Measurements from ENCODE around the gene PTEN.

The PTEN gene

DNA sequence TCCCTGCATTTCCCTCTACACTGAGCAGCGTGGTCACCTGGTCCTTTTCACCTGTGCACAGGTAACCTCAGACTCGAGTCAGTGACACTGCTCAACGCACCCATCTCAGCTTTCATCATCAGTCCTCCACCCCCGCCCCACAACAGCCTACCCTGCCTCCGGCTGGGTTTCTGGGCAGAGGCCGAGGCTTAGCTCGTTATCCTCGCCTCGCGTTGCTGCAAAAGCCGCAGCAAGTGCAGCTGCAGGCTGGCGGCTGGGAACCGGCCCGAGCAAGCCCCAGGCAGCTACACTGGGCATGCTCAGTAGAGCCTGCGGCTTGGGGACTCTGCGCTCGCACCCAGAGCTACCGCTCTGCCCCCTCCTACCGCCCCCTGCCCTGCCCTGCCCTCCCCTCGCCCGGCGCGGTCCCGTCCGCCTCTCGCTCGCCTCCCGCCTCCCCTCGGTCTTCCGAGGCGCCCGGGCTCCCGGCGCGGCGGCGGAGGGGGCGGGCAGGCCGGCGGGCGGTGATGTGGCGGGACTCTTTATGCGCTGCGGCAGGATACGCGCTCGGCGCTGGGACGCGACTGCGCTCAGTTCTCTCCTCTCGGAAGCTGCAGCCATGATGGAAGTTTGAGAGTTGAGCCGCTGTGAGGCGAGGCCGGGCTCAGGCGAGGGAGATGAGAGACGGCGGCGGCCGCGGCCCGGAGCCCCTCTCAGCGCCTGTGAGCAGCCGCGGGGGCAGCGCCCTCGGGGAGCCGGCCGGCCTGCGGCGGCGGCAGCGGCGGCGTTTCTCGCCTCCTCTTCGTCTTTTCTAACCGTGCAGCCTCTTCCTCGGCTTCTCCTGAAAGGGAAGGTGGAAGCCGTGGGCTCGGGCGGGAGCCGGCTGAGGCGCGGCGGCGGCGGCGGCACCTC lies at the start of gene PTEN, which contains the start of gene KLLN:
PTEN (plus strand) TSS at position 573 of the 891 bp plus-strand sequence. CDS start 845 bp downstream, outside the sequence.
KLLN (minus strand) TSS at position 481 of the 891 bp plus-strand sequence. CDS start 1,046 bp downstream, outside the sequence.
- TF ChIP-seq, protein P1, sequence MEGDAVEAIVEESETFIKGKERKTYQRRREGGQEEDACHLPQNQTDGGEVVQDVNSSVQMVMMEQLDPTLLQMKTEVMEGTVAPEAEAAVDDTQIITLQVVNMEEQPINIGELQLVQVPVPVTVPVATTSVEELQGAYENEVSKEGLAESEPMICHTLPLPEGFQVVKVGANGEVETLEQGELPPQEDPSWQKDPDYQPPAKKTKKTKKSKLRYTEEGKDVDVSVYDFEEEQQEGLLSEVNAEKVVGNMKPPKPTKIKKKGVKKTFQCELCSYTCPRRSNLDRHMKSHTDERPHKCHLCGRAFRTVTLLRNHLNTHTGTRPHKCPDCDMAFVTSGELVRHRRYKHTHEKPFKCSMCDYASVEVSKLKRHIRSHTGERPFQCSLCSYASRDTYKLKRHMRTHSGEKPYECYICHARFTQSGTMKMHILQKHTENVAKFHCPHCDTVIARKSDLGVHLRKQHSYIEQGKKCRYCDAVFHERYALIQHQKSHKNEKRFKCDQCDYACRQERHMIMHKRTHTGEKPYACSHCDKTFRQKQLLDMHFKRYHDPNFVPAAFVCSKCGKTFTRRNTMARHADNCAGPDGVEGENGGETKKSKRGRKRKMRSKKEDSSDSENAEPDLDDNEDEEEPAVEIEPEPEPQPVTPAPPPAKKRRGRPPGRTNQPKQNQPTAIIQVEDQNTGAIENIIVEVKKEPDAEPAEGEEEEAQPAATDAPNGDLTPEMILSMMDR (conservative IDR thresholded peaks at IDR 0.05; ENCODE audit: low read depth, low read length): no peak
- peak; percentile 73 for DNase-seq (ENCODE audit: low read depth)

GRCh38 chr10:87816163-87816897 lies 47.1 kb upstream of the PTEN start:
- H3K4me3 ChIP-seq (ENCODE audit: low read length): peak overlapping the region; percentile 86
- TF ChIP-seq, protein P1 (conservative IDR thresholded peaks at IDR 0.05; ENCODE audit: low read depth, low read length): peak; percentile 18
- DNase-seq (ENCODE audit: low read depth): no peak

More for the DNA sequence above, at the start of gene PTEN, which contains the start of gene KLLN:
- peak within 1 kb of the TSS; percentile 92 for H3K4me3 ChIP-seq (ENCODE audit: low read length)

GRCh38 chr10:87816898-87817608 lies 46.4 kb upstream of the PTEN start:
- no peak for DNase-seq (ENCODE audit: low read depth)
- TF ChIP-seq, protein P1 (conservative IDR thresholded peaks at IDR 0.05; ENCODE audit: low read depth, low read length): no peak
- H3K4me3 ChIP-seq (ENCODE audit: low read length): peak overlapping the region; percentile 86

DNA sequence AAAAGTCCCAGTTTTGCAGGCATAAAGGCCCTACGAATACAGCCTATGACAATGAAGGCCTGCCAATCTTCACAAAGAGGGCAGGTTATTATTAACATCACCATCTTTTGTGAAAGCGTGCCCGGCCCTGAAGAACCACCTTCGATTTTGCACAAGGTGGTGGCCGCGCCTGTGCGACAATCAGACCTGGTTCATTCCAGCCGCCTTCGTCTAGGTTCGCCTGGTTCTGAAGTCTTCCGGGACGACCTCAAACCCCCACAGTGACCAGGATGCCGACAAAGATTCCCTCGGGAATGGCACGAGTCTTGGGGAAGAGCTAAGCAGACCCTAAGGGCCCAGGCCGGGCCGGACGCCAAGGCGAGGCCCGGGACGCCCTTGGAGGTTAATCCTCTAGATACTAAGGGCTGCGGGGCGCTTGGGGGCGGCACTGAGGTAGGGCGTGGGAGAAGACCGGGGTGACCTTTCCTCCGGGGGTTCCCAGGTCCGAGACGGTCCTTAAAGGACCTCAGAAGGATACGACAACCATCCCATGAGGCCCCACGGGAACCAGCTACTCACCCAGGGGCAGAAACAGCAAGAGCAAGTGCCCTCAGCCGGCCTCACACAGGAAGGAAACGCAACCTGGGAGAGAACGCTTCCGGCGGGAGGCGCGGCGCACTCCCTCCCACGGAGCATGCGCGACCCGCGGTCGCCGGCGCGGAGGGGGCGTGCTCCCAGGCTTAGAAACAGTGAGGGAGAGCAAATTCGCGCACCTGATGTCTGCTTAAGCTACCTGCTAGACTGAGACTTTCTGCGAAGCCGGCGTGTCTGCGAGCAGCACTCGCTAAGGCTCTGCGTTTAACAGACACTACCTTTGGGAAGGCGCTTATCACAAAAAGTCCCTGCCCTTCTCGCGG lies 45.6 kb upstream of the PTEN start, which contains the start of gene ATAD1:
ATAD1 (minus strand) TSS at position 618 of the 896 bp plus-strand sequence. CDS start 3,627 bp downstream, outside the sequence.
- H3K4me3 ChIP-seq (ENCODE audit: low read length): peak within 1 kb of the TSS; percentile 86
- DNase-seq (ENCODE audit: low read depth): peak; percentile 59
- TF ChIP-seq, protein P1 (conservative IDR thresholded peaks at IDR 0.05; ENCODE audit: low read depth, low read length): peak; percentile 42

DNA sequence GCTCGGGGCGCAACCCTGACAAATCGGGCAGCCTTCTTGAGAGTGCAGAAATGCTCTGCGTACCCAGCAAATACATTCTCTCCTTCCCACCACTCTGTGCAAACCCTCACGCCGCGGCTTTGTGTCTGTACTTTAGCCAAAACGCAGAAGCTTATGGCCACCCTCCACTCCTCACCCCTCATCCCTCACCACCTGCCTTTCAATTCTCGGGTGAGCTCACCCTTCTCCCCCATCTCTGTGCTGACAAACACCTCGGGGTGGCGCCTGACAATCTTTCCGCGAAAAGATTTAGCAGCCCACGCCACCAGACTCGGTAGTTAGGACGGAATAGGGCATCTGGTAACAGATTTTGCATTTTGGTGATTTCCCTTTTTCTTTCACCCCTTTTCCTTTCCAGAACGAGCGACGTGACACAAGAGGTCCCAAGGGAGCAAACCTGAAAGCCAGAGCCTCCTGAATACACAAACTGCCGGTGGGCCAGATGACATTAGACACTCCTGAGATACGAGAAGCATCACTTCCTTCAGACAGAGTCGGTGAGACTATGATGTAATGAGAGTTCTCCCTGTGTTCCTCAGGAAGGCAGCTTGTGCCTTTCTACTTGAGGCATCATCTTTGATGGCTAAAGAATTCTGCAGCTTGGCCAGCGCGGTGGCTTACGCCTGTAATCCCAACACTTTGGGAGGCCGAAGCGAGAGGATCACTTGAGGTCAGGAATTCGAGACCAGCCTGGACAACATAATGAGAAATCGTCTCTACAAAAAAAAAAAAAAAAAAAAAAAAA lies 44.7 kb upstream of the PTEN start:
- H3K4me3 ChIP-seq (ENCODE audit: low read length): peak overlapping the region; percentile 86
- no peak for DNase-seq (ENCODE audit: low read depth)
- TF ChIP-seq, protein P1 (conservative IDR thresholded peaks at IDR 0.05; ENCODE audit: low read depth, low read length): no peak

Data from retinal pigment epithelial cell (primary cell).